A549 (cell line): ENCODE measurements around the gene FAM110D. TPM values are rescaled to one million over a fixed set of nuclear protein-coding genes. Genes with fewer than 3 reads are reported as not detected.

ENCODE experiments used
- ATAC-seq, 2 experiments: fragments of 200-7000 bp in 1 of 2; fragments of >200 bp in 1 of 2; cut with Nextera tagmentation in 1 of 2; cut with Tn5 transposase in 1 of 2; 3 replicates each; pipeline versions ENCODE4 v1.8.0 to v1.9.1; 2018 to 2020; ENCODE audit warnings: mild to moderate bottlenecking in 1 of 2, moderate library complexity in 1 of 2
- CTCF ChIA-PET: fragments of 300-600 bp; sonication (Branson Sonifier 250); formaldehyde crosslinking; extraction: SDS; loops from one replicate; lab custom pipeline; 2021; ENCODE audit warnings: antibody characterized with exemption, inconsistent platforms; lab: Yijun Ruan, JAX
- POLR2A ChIA-PET: fragments of 350-600 bp; formaldehyde crosslinking; extraction: SDS; loops from one replicate; lab custom pipeline; 2021; ENCODE audit warnings: antibody characterized with exemption, inconsistent platforms; lab: Yijun Ruan, JAX
- DNase-seq, 2 experiments: peaks; one replicate each; pipeline versions ENCODE4 v3.0.0 to v3.0.0-alpha.2; 2011 to 2016; ENCODE audit warnings: low read depth in 1 of 2, low spot score in 1 of 2
- FAIRE-seq: peaks from 2 replicates; lab custom pipeline; 2011; peaks lifted over from hg19 to GRCh38; lab: Jason Lieb, UNC
- H3K27ac ChIP-seq, 2 experiments: fragments of >200 bp; sonication (Bioruptor Twin); formaldehyde crosslinking; 3 replicates each; pipeline ENCODE4 v1.5.1; 2016 to 2017
- H3K4me1 ChIP-seq: fragments of >200 bp; sonication (Bioruptor Twin); formaldehyde crosslinking; 3 replicates; pipeline ENCODE4 v1.6.1; 2016
- H3K4me2 ChIP-seq: fragments of >200 bp; sonication (Bioruptor Twin); formaldehyde crosslinking; 3 replicates; pipeline ENCODE4 v1.6.1; 2016
- H3K4me3 ChIP-seq: fragments of >200 bp; sonication (Bioruptor Twin); formaldehyde crosslinking; 3 replicates; pipeline ENCODE4 v1.5.1; 2016
- H3K9me3 ChIP-seq: fragments of >200 bp; sonication (Bioruptor Twin); formaldehyde crosslinking; 3 replicates; pipeline ENCODE4 v1.6.1; 2016
- CBX2 ChIP-seq: fragments of 200-600 bp; sonication (generic); IDR thresholded peaks from 2 replicates; pipeline ENCODE4 v1.6.1; 2016; ENCODE audit warnings: low read depth, mild to moderate bottlenecking, borderline replicate concordance
- CBX8 ChIP-seq: fragments of 200-600 bp; sonication (generic); IDR thresholded peaks from 2 replicates; pipeline ENCODE4 v1.6.1; 2016
- CHD2 ChIP-seq: fragments of 150-350 bp; IDR thresholded peaks from 2 replicates; pipeline ENCODE4 v1.6.1; 2014; ENCODE audit warnings: low read length; ENCODE audit not compliant: partially characterized antibody
- EHF ChIP-seq: fragments of 250-450 bp; sonication (Bioruptor Pico); IDR thresholded peaks from 2 replicates; pipeline ENCODE4 v1.5.0; 2020; ENCODE audit warnings: mild to moderate bottlenecking
- EP300 ChIP-seq, 2 experiments: fragments of >200 bp; sonication (Bioruptor Twin); formaldehyde crosslinking; IDR thresholded peaks; 2 replicates in 1 of 2; 3 replicates in 1 of 2; pipeline ENCODE4 v1.6.1; 2016 to 2017
- ESRRA ChIP-seq: fragments of 150-350 bp; IDR thresholded peaks from 2 replicates; pipeline ENCODE4 v1.6.1; 2014; ENCODE audit warnings: mild to moderate bottlenecking, low read length, borderline replicate concordance
- FOSB ChIP-seq: fragments of 250-450 bp; sonication (Bioruptor Pico); IDR thresholded peaks from 2 replicates; pipeline ENCODE4 v1.5.0; 2020; ENCODE audit warnings: mild to moderate bottlenecking, moderate library complexity
- FOXS1 ChIP-seq: fragments of 250-450 bp; sonication (Bioruptor Pico); IDR thresholded peaks from 2 replicates; pipeline ENCODE4 v1.5.0; 2020; ENCODE audit warnings: mild to moderate bottlenecking, moderate library complexity
- HEYL ChIP-seq: fragments of 250-450 bp; sonication (Bioruptor Pico); IDR thresholded peaks from 2 replicates; pipeline ENCODE4 v1.8.0; 2021; ENCODE audit warnings: mild to moderate bottlenecking, moderate library complexity
- HOXB13 ChIP-seq: fragments of 250-450 bp; sonication (Bioruptor Pico); IDR thresholded peaks from 2 replicates; pipeline ENCODE4 v1.5.0; 2020; ENCODE audit warnings: low read depth, mild to moderate bottlenecking, moderate library complexity
- HOXB5 ChIP-seq: fragments of 250-450 bp; sonication (Bioruptor Pico); IDR thresholded peaks from 2 replicates; pipeline ENCODE4 v1.5.0; 2020; ENCODE audit warnings: mild to moderate bottlenecking, moderate library complexity
- JUNB ChIP-seq: fragments of >200 bp; sonication (Bioruptor Twin); formaldehyde crosslinking; IDR thresholded peaks from 2 replicates; pipeline ENCODE4 v1.6.1; 2016
- MAZ ChIP-seq: fragments of 150-350 bp; IDR thresholded peaks from 2 replicates; pipeline ENCODE4 v1.6.1; 2014; ENCODE audit warnings: antibody characterized with exemption, low read depth, low read length, borderline replicate concordance
- NFE2L2 ChIP-seq: fragments of 150-350 bp; conservative IDR thresholded peaks from 2 replicates; pipeline ENCODE4 v1.6.1; 2014; ENCODE audit warnings: low read length
- NPAS2 ChIP-seq: fragments of 250-450 bp; sonication (Bioruptor Pico); IDR thresholded peaks from 2 replicates; pipeline ENCODE4 v1.8.0; 2022; ENCODE audit warnings: mild to moderate bottlenecking, moderate library complexity, borderline replicate concordance
- NR3C1 ChIP-seq: fragments of >200 bp; sonication (Bioruptor Twin); formaldehyde crosslinking; IDR thresholded peaks from 3 replicates; pipeline ENCODE4 v1.6.1; 2017
- RAD21 ChIP-seq, 2 experiments: fragments of >200 bp in 1 of 2; sonication (Bioruptor Twin) in 1 of 2; formaldehyde crosslinking in 1 of 2; IDR thresholded peaks in 1 of 2; conservative IDR thresholded peaks in 1 of 2; 2 replicates in 1 of 2; 3 replicates in 1 of 2; pipeline ENCODE4 v1.6.1; 2012 to 2018; ENCODE audit warnings: inconsistent platforms in 1 of 2
- RARB ChIP-seq: fragments of 250-450 bp; sonication (Bioruptor Pico); IDR thresholded peaks from 2 replicates; pipeline ENCODE4 v1.8.0; 2021; ENCODE audit warnings: mild to moderate bottlenecking, moderate library complexity
- TFCP2L1 ChIP-seq: fragments of 250-450 bp; sonication (Bioruptor Pico); IDR thresholded peaks from 2 replicates; pipeline ENCODE4 v1.5.0; 2021; ENCODE audit warnings: mild to moderate bottlenecking
- ZFP36 ChIP-seq: fragments of 450-650 bp; IDR thresholded peaks from 2 replicates; pipeline ENCODE4 v1.6.1; 2014; ENCODE audit warnings: borderline replicate concordance; ENCODE audit not compliant: partially characterized antibody
- WGBS: methylation state at CpG from one replicate; pipeline ENCODE4 v1.1.6; 2017; ENCODE audit errors: missing lambda C conversion rate; 5-methylcytosine and 5-hydroxymethylcytosine counted together
- polyA plus RNA-seq, 4 experiments: library from polyadenylated mRNA; depleted of rRNA in 3 of 4; stranded (reverse); fragments of >200 nt; fragmentation: RNase III in 1 of 4; extraction: RNeasy Plus Mini Kit Qiagen cat#74134 plus additional on column Dnase treatment in 1 of 4; gene quantifications; 2 replicates in 3 of 4; 3 replicates in 1 of 4; pipeline ENCODE4 v1.2.3, GENCODE V29; 2011 to 2017
- TF ChIP-seq, protein P1 (sequence below): fragments of 150-350 bp; IDR thresholded peaks from 2 replicates; pipeline ENCODE4 v1.6.1; 2014; ENCODE audit warnings: low read depth, mild to moderate bottlenecking, low read length
- TF ChIP-seq, protein P2 (sequence below): fragments of 200-600 bp; sonication (generic); IDR thresholded peaks from 2 replicates; pipeline ENCODE4 v1.6.1; 2016; ENCODE audit warnings: antibody characterized with exemption, mild to moderate bottlenecking, moderate library complexity
- TF ChIP-seq, protein P3 (sequence below): fragments of 450-650 bp; IDR thresholded peaks from 2 replicates; pipeline ENCODE4 v1.6.1; 2014; ENCODE audit warnings: antibody characterized with exemption
- TF ChIP-seq, protein P4 (sequence below): IDR thresholded peaks from 2 replicates; pipeline ENCODE4 v1.6.1; 2012
- TF ChIP-seq, protein P5 (sequence below): fragments of 250-450 bp; sonication (Bioruptor Pico); IDR thresholded peaks from 2 replicates; pipeline ENCODE4 v1.5.0; 2021; ENCODE audit warnings: mild to moderate bottlenecking, moderate library complexity, borderline replicate concordance

FAM110D gene
- polyA plus RNA-seq, 2 of the 4 experiments (the other 2 are of a cell fraction), result 0.04 TPM

DNA sequence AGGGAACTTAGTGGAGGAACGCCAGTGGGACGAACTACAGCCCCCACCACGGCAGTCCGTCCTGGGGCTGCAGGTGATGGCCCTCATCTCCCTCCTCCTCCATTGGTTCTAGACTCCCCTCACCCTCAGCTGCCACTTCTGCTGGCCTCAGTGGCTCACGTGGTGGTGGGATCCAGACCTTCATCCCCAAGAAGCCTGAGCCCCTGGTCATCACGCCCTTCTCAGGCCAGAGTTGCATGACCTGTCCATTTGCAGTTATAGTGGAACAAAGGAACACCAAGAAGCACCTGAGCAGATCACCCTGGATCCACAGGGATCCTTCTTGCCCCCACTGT lies 13.0 kb upstream of the FAM110D start:
- Histone ChIP-seq H3K4me2 (no peak overlapping the region), H3K4me3 (no peak overlapping the region), H3K4me1 (no peaks in the 10 kb centered on the region), H3K27ac (no peak overlapping the region), H3K9me3 (no peaks in the 10 kb centered on the region)
- ChIA-PET POLR2A (no interaction called here), CTCF (interaction anchor here (0.6 to 10.3 kb wide), 18 partner anchors 11 to 271 kb away, joined by 3 to 143 read pairs (median 10); partner anchors contain the start of genes CEP85 and FAM110D)
- TF ChIP-seq FOXS1 (CRISPR knock-in tag) (no peak), HOXB5 (CRISPR knock-in tag) (no peak), CBX8 (no peak), NFE2L2 (no peak)
- ATAC-seq, result no peak
- DNase-seq, result no peak
- FAIRE-seq, result no peak
- WGBS, result 8% methylated on average over 5 of the region's 6 CpGs

DNA sequence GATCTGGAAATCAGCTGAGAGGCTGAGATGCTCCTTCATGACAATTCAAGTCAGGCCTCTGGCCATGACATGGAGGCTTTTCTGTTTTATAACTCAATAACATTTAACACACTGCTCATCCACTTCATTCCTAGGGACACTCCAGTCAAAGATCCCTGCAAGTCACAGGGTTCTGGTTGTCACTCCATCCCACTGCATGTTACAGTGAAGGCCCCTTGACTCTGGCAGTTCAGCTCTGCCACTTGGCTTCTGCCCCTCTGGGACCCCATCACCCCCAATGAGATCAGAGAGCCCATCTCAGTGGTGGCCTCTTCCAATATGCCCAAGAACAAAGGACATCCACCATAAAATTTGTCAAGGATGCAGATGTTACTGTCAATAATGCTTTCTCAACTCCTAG lies 10.0 kb upstream of the FAM110D start:
- H3K4me3 ChIP-seq, result no peak overlapping the region
- H3K4me1 ChIP-seq, result no peaks in the 10 kb centered on the region
- no peak for DNase-seq
- CTCF ChIA-PET, result interaction anchor here (10.3 kb wide), 1 partner anchor 45 kb away, joined by 143 read pairs; no protein-coding TSS in a partner anchor
- H3K27ac ChIP-seq, result no peak overlapping the region
- no peak for ATAC-seq
- TF ChIP-seq EHF (no peak), HOXB5 (CRISPR knock-in tag) (no peak), ESRRA (no peak), FOXS1 (CRISPR knock-in tag) (no peak), NPAS2 (CRISPR knock-in tag) (no peak), RAD21 (conservative IDR thresholded peaks at IDR 0.05 in 1 of 2, IDR thresholded peaks at IDR 0.05 in 1 of 2) (no peak), MAZ (no peak), ZFP36 (no peak)
- TF ChIP-seq, protein P1, sequence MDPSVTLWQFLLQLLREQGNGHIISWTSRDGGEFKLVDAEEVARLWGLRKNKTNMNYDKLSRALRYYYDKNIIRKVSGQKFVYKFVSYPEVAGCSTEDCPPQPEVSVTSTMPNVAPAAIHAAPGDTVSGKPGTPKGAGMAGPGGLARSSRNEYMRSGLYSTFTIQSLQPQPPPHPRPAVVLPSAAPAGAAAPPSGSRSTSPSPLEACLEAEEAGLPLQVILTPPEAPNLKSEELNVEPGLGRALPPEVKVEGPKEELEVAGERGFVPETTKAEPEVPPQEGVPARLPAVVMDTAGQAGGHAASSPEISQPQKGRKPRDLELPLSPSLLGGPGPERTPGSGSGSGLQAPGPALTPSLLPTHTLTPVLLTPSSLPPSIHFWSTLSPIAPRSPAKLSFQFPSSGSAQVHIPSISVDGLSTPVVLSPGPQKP, result no peak
- TF ChIP-seq, protein P2, sequence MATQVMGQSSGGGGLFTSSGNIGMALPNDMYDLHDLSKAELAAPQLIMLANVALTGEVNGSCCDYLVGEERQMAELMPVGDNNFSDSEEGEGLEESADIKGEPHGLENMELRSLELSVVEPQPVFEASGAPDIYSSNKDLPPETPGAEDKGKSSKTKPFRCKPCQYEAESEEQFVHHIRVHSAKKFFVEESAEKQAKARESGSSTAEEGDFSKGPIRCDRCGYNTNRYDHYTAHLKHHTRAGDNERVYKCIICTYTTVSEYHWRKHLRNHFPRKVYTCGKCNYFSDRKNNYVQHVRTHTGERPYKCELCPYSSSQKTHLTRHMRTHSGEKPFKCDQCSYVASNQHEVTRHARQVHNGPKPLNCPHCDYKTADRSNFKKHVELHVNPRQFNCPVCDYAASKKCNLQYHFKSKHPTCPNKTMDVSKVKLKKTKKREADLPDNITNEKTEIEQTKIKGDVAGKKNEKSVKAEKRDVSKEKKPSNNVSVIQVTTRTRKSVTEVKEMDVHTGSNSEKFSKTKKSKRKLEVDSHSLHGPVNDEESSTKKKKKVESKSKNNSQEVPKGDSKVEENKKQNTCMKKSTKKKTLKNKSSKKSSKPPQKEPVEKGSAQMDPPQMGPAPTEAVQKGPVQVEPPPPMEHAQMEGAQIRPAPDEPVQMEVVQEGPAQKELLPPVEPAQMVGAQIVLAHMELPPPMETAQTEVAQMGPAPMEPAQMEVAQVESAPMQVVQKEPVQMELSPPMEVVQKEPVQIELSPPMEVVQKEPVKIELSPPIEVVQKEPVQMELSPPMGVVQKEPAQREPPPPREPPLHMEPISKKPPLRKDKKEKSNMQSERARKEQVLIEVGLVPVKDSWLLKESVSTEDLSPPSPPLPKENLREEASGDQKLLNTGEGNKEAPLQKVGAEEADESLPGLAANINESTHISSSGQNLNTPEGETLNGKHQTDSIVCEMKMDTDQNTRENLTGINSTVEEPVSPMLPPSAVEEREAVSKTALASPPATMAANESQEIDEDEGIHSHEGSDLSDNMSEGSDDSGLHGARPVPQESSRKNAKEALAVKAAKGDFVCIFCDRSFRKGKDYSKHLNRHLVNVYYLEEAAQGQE, result no peak
- TF ChIP-seq, protein P3, sequence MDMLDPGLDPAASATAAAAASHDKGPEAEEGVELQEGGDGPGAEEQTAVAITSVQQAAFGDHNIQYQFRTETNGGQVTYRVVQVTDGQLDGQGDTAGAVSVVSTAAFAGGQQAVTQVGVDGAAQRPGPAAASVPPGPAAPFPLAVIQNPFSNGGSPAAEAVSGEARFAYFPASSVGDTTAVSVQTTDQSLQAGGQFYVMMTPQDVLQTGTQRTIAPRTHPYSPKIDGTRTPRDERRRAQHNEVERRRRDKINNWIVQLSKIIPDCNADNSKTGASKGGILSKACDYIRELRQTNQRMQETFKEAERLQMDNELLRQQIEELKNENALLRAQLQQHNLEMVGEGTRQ, result no peak
- TF ChIP-seq, protein P4, sequence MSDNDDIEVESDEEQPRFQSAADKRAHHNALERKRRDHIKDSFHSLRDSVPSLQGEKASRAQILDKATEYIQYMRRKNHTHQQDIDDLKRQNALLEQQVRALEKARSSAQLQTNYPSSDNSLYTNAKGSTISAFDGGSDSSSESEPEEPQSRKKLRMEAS, result no peak
- H3K4me2 ChIP-seq, result no peak overlapping the region
- POLR2A ChIA-PET, result no interaction called here
- FAIRE-seq, result no peak
- no peaks in the 10 kb centered on the region for H3K9me3 ChIP-seq

DNA sequence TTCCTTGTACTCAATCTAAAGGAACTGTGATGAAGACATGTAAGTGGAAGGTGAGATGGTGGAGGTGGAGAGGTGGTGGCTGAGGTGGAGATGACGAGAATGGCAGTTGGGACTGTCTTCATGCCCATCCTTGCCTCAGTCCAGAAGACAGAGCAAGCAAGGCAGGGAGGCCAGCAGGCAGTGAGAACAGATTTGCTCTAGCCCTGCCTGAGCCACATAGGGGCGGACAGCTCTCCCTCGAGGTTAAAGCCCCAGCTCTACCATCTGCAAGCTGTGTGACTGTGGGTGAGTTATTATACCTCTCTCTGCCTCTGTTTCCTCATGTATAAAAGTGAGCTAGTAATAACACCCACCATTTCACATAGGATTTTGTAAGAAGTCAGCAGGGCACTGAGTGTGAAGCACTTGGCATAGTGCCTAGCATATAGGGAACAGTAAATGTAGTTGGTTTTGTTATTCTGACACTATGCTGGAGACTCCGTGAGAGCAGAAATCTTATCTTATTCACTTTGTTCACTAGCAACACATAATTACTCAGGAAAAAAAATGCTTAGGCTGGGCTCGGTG lies 4.8 kb upstream of the FAM110D start:
- Histone ChIP-seq H3K9me3 (no peaks in the 10 kb centered on the region), H3K4me1 (peaks cover 7% of the 10 kb centered on the region; the same call in 2 of the 3 replicates), H3K27ac (no peak overlapping the region), H3K4me3 (no peak overlapping the region), H3K4me2 (no peak overlapping the region)
- POLR2A ChIA-PET, result no interaction called here
- FAIRE-seq (no peak), DNase-seq (no peak), ATAC-seq (no peak; a peak in 1 of 6 replicates)
- 55% methylated on average over 5 of the region's 5 CpGs for WGBS
- CTCF ChIA-PET, result interaction anchor here (5.2 kb wide), 1 partner anchor 10 kb away, joined by 54 read pairs; no protein-coding TSS in a partner anchor
- TF ChIP-seq HEYL (CRISPR knock-in tag) (no peak), MAZ (no peak), JUNB (no peak), CBX2 (no peak), NR3C1 (no peak), ESRRA (no peak), RAD21 (conservative IDR thresholded peaks at IDR 0.05 in 1 of 2, IDR thresholded peaks at IDR 0.05 in 1 of 2) (no peak), HOXB13 (no peak), FOSB (CRISPR knock-in tag) (no peak), TFCP2L1 (CRISPR knock-in tag) (no peak), EP300 (IDR thresholded peaks at IDR 0.05) (no peak), RARB (CRISPR knock-in tag) (no peak), CHD2 (no peak)
- TF ChIP-seq, protein P5, sequence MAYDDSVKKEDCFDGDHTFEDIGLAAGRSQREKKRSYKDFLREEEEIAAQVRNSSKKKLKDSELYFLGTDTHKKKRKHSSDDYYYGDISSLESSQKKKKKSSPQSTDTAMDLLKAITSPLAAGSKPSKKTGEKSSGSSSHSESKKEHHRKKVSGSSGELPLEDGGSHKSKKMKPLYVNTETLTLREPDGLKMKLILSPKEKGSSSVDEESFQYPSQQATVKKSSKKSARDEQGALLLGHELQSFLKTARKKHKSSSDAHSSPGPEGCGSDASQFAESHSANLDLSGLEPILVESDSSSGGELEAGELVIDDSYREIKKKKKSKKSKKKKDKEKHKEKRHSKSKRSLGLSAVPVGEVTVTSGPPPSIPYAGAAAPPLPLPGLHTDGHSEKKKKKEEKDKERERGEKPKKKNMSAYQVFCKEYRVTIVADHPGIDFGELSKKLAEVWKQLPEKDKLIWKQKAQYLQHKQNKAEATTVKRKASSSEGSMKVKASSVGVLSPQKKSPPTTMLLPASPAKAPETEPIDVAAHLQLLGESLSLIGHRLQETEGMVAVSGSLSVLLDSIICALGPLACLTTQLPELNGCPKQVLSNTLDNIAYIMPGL (CRISPR knock-in tag), result no peak
- TF ChIP-seq, protein P4, result no peak
